Mucosa of descending colon (tissue), 3 donors: ENCODE results near the gene CYP19A1. TPM values are rescaled to one million over a fixed set of nuclear protein-coding genes. Genes with fewer than 3 reads are reported as not detected.

ENCODE experiments used
- ATAC-seq: fragments of 200-7000 bp; cut with Tn5 transposase; one replicate; pipeline ENCODE4 v1.9.1; 2020; ENCODE audit warnings: mild to moderate bottlenecking, moderate library complexity
- DNase-seq, 3 donors: peaks; one replicate each; pipeline ENCODE4 v3.0.0-alpha.2; 2020
- H3K36me3 ChIP-seq: fragments of 200-600 bp; one replicate; pipeline ENCODE4 v1.8.0; 2021; ENCODE audit warnings: low read depth, mild to moderate bottlenecking
- H3K4me1 ChIP-seq: fragments of 200-600 bp; one replicate; pipeline ENCODE4 v1.8.0; 2021; ENCODE audit warnings: low read depth, mild to moderate bottlenecking
- H3K4me3 ChIP-seq: fragments of 200-600 bp; one replicate; pipeline ENCODE4 v1.8.0; 2021; ENCODE audit warnings: mild to moderate bottlenecking
- H3K9me3 ChIP-seq: fragments of 200-600 bp; one replicate; pipeline ENCODE4 v1.8.0; 2021; ENCODE audit warnings: mild to moderate bottlenecking
- intact Hi-C, 2 donors: fragments of 100-400 bp; cut with DNase I in 1 of 2; cut with micrococcal nuclease in 1 of 2; formaldehyde crosslinking; loops; one replicate each; pipeline versions ENCODE4 v1.11.0 to v1.11.1; 2022; cut with DNase I, micrococcal nuclease
- total RNA-seq, 3 donors: library from RNA; stranded (reverse); fragmentation: NEBNext Ultra II Directional in 2 of 3; extraction: Animal tissue kit (Norgen Biotek cat#: 25700) in 2 of 3; gene quantifications; one replicate each; pipeline versions ENCODE4 v1.2.1 to v1.2.4, GENCODE V29; 2021 to 2023
- TF ChIP-seq, protein P1 (sequence below): fragments of 200-600 bp; IDR thresholded peaks from one replicate; pipeline ENCODE4 v1.8.0; 2022; ENCODE audit warnings: antibody characterized with exemption, mild to moderate bottlenecking
- donor health status: DM: no; HTN: no; CAD: no; lungs with moderate emphysema.
- donor health status: DM: no; HTN: no; CAD: no.
- donor health status: DM: no; HTN: yes; CAD: no.

The CYP19A1 gene
- total RNA-seq, 3 donors from 2014 or later, result 0.06 to 0.63 (median 0.23) TPM

DNA sequence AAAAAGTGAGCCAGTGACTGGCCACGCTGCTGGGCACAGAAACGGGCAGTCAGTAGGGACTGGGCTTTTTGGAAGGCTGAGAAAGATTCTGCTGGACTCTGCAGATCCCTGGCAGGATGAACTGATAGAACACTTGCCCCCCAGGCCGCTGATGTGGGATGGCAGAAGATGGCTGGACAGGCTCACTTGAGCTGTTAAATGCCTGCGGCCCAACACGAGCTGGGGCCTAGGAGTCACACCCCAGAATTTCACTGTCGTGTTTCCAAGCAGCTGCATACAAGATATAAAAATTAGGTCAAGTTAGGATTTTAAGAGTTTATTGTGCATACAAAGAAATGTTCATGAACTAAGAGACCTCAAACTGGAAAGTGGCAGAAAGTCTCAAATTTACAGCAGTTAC is 29.9 kb upstream of the CYP19A1 start:
- DNase-seq (no peak), ATAC-seq (no peak)
- intact Hi-C loops, result no loop called here
- no peak overlapping the region for H3K4me3 ChIP-seq
- no peaks in the 10 kb centered on the region for H3K9me3 ChIP-seq
- TF ChIP-seq, protein P1, sequence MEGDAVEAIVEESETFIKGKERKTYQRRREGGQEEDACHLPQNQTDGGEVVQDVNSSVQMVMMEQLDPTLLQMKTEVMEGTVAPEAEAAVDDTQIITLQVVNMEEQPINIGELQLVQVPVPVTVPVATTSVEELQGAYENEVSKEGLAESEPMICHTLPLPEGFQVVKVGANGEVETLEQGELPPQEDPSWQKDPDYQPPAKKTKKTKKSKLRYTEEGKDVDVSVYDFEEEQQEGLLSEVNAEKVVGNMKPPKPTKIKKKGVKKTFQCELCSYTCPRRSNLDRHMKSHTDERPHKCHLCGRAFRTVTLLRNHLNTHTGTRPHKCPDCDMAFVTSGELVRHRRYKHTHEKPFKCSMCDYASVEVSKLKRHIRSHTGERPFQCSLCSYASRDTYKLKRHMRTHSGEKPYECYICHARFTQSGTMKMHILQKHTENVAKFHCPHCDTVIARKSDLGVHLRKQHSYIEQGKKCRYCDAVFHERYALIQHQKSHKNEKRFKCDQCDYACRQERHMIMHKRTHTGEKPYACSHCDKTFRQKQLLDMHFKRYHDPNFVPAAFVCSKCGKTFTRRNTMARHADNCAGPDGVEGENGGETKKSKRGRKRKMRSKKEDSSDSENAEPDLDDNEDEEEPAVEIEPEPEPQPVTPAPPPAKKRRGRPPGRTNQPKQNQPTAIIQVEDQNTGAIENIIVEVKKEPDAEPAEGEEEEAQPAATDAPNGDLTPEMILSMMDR, result no peak
- no peaks in the 10 kb centered on the region for H3K36me3 ChIP-seq
- H3K4me1 ChIP-seq, result peaks cover 8% of the 10 kb centered on the region

DNA sequence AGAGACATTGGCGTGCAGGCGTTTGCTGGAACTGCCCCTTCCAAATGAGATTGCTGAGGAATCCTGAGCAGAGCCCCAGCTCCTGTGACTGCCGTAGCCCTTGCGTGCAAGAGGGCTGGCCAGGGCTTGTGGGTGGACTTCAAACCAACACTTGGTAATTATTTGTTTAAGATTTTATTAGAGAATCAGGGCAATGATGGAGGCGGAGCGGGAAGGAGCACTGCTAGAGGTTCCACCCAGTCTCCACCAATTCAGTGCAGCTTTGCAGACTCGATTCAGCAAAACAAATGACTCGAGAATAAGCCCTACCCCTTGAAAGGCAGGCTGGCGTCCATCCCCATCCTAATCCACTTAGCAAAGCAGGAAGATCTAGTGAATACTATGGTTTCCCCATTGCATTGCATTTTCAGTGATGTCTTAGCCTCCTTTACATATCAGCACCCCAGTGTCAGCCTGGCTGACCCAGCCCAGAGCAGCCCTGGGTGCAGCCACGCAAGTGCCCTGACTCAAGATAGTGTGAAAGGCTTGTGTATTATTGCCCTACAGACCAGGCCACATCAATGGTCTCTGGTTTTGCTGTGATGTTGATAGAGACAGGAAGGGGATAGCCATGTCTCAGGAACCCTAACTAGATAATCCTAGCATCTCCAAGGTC is 29.1 kb upstream of the CYP19A1 start:
- Histone ChIP-seq H3K36me3 (no peaks in the 10 kb centered on the region), H3K4me1 (peaks cover 8% of the 10 kb centered on the region), H3K9me3 (no peaks in the 10 kb centered on the region), H3K4me3 (no peak overlapping the region)
- TF ChIP-seq, protein P1, result no peak
- peak in 1 of 3 donors; percentile 21 for DNase-seq
- intact Hi-C loops, result no loop called here
- ATAC-seq, result peak; percentile 73

DNA sequence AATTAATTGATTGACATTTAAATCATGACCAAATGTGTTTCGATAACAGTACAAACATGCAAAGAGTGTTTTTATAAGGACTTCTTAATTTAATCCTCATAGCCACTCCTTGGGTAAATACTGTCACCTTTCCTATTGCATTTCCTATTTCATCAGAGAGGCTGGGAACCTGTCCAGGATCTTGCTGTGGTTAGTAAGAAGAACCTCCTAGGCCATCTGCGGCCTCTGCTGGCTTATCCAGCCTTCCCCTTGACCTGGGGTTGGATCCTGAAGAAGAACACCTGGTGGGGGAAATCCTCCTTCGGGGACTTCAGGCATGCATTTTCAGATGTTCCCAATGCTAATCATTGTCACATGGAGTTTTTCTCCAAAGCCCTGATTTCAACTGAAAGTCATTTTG is 28.5 kb upstream of the CYP19A1 start:
- intact Hi-C loops, result no loop called here
- ATAC-seq, result peak; percentile 88
- Histone ChIP-seq H3K36me3 (no peaks in the 10 kb centered on the region), H3K4me3 (no peak overlapping the region), H3K4me1 (peaks cover 8% of the 10 kb centered on the region), H3K9me3 (no peaks in the 10 kb centered on the region)
- DNase-seq, result peak in 1 of 3 donors; percentile 70
- TF ChIP-seq, protein P1, result no peak

DNA sequence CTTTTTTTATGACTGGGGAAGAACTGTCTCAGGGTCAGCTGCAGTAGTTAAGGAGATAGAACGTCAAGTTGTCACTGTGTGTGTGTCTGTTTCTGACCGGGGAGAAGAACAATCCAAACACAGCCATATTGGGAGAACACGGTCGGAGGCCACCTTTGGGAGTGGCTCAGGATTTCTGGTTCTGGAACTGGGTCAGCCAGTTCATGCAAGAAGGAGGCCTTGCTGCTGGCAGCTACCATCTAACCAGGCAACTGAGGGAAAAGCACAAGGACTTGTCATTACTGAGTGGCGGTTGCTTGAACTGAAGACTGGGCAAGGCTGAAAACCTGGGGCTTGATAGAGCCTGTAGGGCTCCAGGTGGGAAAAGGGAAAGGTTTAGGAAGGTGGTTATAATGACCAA is 27.7 kb upstream of the CYP19A1 start:
- H3K9me3 ChIP-seq, result no peaks in the 10 kb centered on the region
- peaks cover 8% of the 10 kb centered on the region for H3K4me1 ChIP-seq
- intact Hi-C loops, result no loop called here
- ATAC-seq (no peak), DNase-seq (no peak)
- no peak overlapping the region for H3K4me3 ChIP-seq
- TF ChIP-seq, protein P1, result no peak
- no peaks in the 10 kb centered on the region for H3K36me3 ChIP-seq

DNA sequence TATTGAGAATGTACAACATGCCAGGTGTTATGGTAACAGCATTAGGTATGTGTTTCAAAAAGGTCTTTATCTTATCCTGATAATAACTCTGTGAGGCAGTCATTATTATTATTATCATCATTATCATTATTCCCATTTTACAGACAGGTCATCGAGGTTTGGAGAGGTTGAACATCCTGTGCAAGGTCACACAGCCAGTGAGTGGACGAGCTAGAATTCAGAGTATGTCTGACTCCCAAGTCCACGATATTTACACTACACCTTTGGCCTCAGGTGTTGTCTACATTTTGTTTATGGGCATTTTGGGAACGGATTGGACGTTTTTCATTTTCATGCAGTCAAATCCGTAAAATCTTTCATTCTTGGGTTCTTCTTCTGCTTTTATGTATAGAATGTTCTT is 27.0 kb upstream of the CYP19A1 start:
- no peaks in the 10 kb centered on the region for H3K9me3 ChIP-seq
- H3K36me3 ChIP-seq, result no peaks in the 10 kb centered on the region
- intact Hi-C loops, result no loop called here
- TF ChIP-seq, protein P1, result no peak
- no peak overlapping the region for H3K4me3 ChIP-seq
- no peak for ATAC-seq
- peaks cover 8% of the 10 kb centered on the region for H3K4me1 ChIP-seq
- DNase-seq, result no peak

DNA sequence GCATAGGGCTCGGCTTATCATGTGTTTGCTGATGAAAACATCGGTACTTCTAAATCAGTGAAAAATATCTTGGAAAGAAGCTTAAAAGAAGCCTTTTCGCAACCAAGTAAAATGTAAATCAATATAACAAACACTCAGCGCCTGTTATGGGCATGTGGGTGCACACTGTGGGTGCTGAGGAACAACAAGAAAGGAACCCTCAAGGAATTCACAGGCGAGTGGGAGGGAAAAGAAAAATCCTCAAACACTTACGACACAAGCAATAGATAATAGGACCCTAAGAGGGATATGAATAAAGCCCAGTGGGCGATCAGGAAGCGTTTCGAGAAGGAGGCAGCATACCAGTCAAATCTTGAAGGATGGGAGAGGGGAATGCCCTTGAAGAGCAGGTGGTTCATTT is 25.0 kb upstream of the CYP19A1 start:
- H3K36me3 ChIP-seq, result no peaks in the 10 kb centered on the region
- ATAC-seq (no peak), DNase-seq (no peak)
- H3K9me3 ChIP-seq, result no peaks in the 10 kb centered on the region
- H3K4me1 ChIP-seq, result peaks cover 8% of the 10 kb centered on the region
- intact Hi-C loops, result no loop called here
- TF ChIP-seq, protein P1, result no peak
- no peak overlapping the region for H3K4me3 ChIP-seq
